GM12878 (cell line): ENCODE results near the gene LLCFC1. TPM values are rescaled to one million over a fixed set of nuclear protein-coding genes. Genes with fewer than 3 reads are reported as not detected.

Source experiments
- CEBPB ChIP-seq, 2 experiments: fragments of 150-350 bp in 1 of 2; IDR thresholded peaks; 2 replicates each; pipeline ENCODE4 v1.6.1; 2012 to 2014; ENCODE audit warnings: low read depth in 2 of 2, low read length in 2 of 2, borderline replicate concordance in 1 of 2, inconsistent platforms in 1 of 2
- GABPA ChIP-seq: IDR thresholded peaks from 2 replicates; pipeline ENCODE4 v1.6.1; 2014; ENCODE audit warnings: antibody characterized with exemption, low read depth, mild to moderate bottlenecking, inconsistent platforms
- HDAC6 ChIP-seq: fragments of 200-600 bp; sonication (generic); IDR thresholded peaks from one replicate; pipeline ENCODE4 v1.8.0; 2017; ENCODE audit warnings: antibody characterized with exemption; ENCODE audit not compliant: unreplicated experiment
- ZZZ3 ChIP-seq: IDR thresholded peaks from 2 replicates; pipeline ENCODE4 v1.6.1; 2011; ENCODE audit warnings: low read depth; ENCODE audit not compliant: control insufficient read depth, insufficient read length
- polyA plus RNA-seq, 11 experiments: library from polyadenylated mRNA; depleted of rRNA in 4 of 11; unstranded in 6 of 11; stranded (reverse) in 5 of 11; fragments of >200 nt; fragmentation: Nextera tagmentation in 4 of 11; fragmentation: Illumina TruSeq in 1 of 11; extraction: Ambion mirVana in 4 of 11; extraction: Trizol in 1 of 11; gene quantifications; 1 replicate in 1 of 11; 2 replicates in 10 of 11; pipeline versions ENCODE4 v1.2.1 to v1.2.3, GENCODE V29; 2011 to 2016; ENCODE audit warnings: inconsistent platforms in 2 of 11, missing spikeins in 2 of 11, low read depth in 1 of 11
- total RNA-seq, 4 experiments: library from RNA; depleted of rRNA in 3 of 4; stranded (reverse); fragments of >200 nt in 3 of 4; fragmentation: Illumina TruSeq in 1 of 4; extraction: Trizol in 1 of 4; gene quantifications; 2 replicates each; pipeline versions ENCODE4 v1.2.1 to v1.2.3, GENCODE V29; 2013 to 2021
- TF ChIP-seq, protein P1 (sequence below): IDR thresholded peaks from 2 replicates; pipeline ENCODE4 v1.6.1; 2012; ENCODE audit warnings: mild to moderate bottlenecking, low read depth, low read length
- TF ChIP-seq, protein P2 (sequence below): fragments of 150-350 bp; IDR thresholded peaks from 2 replicates; pipeline ENCODE4 v1.6.1; 2016; ENCODE audit warnings: low read depth, low read length

Gene LLCFC1
- total and polyA plus RNA-seq, 10 of the 15 experiments (the other 5 are each of a cell fraction or from before 2014, with no cell fraction given): not detected

GRCh38 chr7:142962991-142963390, 23.7 kb downstream of the LLCFC1 start (continued):
- TF ChIP-seq, protein P1, sequence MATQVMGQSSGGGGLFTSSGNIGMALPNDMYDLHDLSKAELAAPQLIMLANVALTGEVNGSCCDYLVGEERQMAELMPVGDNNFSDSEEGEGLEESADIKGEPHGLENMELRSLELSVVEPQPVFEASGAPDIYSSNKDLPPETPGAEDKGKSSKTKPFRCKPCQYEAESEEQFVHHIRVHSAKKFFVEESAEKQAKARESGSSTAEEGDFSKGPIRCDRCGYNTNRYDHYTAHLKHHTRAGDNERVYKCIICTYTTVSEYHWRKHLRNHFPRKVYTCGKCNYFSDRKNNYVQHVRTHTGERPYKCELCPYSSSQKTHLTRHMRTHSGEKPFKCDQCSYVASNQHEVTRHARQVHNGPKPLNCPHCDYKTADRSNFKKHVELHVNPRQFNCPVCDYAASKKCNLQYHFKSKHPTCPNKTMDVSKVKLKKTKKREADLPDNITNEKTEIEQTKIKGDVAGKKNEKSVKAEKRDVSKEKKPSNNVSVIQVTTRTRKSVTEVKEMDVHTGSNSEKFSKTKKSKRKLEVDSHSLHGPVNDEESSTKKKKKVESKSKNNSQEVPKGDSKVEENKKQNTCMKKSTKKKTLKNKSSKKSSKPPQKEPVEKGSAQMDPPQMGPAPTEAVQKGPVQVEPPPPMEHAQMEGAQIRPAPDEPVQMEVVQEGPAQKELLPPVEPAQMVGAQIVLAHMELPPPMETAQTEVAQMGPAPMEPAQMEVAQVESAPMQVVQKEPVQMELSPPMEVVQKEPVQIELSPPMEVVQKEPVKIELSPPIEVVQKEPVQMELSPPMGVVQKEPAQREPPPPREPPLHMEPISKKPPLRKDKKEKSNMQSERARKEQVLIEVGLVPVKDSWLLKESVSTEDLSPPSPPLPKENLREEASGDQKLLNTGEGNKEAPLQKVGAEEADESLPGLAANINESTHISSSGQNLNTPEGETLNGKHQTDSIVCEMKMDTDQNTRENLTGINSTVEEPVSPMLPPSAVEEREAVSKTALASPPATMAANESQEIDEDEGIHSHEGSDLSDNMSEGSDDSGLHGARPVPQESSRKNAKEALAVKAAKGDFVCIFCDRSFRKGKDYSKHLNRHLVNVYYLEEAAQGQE: no peak
- TF ChIP-seq GABPA: no peak
- TF ChIP-seq CEBPB (IDR thresholded peaks at IDR 0.05; ENCODE audit: borderline replicate concordance in 1 of 2, low read depth in 2 of 2, low read length in 2 of 2): no peak
- no peak for TF ChIP-seq HDAC6
- TF ChIP-seq, protein P2, sequence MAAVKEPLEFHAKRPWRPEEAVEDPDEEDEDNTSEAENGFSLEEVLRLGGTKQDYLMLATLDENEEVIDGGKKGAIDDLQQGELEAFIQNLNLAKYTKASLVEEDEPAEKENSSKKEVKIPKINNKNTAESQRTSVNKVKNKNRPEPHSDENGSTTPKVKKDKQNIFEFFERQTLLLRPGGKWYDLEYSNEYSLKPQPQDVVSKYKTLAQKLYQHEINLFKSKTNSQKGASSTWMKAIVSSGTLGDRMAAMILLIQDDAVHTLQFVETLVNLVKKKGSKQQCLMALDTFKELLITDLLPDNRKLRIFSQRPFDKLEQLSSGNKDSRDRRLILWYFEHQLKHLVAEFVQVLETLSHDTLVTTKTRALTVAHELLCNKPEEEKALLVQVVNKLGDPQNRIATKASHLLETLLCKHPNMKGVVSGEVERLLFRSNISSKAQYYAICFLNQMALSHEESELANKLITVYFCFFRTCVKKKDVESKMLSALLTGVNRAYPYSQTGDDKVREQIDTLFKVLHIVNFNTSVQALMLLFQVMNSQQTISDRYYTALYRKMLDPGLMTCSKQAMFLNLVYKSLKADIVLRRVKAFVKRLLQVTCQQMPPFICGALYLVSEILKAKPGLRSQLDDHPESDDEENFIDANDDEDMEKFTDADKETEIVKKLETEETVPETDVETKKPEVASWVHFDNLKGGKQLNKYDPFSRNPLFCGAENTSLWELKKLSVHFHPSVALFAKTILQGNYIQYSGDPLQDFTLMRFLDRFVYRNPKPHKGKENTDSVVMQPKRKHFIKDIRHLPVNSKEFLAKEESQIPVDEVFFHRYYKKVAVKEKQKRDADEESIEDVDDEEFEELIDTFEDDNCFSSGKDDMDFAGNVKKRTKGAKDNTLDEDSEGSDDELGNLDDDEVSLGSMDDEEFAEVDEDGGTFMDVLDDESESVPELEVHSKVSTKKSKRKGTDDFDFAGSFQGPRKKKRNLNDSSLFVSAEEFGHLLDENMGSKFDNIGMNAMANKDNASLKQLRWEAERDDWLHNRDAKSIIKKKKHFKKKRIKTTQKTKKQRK: no peak
- no peak for TF ChIP-seq ZZZ3
